ACHN (cell line): ENCODE measurements around the gene IQGAP2.

Experiments used
- DNase-seq: peaks from one replicate; pipeline ENCODE4 v3.0.0-alpha.2; 2015
- in situ Hi-C: cut with HindIII; loops from 2 replicates; pipeline ENCODE4 v1.10.0; 2017; ENCODE audit warnings: low sequenced_read_pairs, low pct_ligation_motif_present, low pct_unique_long_range_greater_than_20kb

The IQGAP2 gene

DNA sequence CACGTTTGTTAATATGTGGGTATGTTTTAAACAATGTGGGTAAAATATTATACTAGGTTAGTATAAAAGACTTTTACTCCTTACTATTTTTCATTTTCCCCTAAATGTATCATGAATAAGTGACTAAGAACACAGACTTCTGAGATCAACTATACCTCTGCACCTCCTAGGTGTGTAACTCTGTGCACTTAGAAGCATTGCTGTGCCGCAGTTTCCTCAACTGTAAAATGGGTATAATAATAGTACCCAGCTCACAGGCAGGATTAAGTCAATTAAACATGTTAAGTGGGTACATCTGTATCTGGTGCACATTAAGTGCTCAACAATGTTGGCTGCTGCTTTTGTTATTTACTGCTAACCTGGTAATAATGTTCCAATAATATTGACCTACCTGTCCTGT lies 291.2 kb downstream of the IQGAP2 start:
- DNase-seq = no peak
- in situ Hi-C loops = no loop called here

DNA sequence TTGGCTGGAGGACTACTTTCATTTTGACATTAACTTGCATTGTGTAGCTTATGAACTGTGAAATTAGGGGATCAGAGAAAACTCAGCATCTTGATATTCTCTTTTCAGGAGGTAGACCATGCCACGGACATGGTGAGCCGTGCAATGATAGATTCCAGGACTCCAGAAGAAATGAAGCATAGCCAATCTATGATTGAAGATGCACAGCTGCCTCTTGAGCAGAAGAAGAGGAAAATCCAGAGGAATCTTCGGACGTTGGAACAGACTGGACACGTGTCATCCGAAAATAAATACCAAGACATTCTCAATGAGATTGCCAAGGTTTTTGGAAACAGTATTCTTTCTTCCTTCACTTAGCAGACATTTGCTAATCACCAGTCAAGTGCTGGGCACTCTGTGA lies 292.3 kb downstream of the IQGAP2 start:
- in situ Hi-C loops = no loop called here
- DNase-seq = no peak

DNA sequence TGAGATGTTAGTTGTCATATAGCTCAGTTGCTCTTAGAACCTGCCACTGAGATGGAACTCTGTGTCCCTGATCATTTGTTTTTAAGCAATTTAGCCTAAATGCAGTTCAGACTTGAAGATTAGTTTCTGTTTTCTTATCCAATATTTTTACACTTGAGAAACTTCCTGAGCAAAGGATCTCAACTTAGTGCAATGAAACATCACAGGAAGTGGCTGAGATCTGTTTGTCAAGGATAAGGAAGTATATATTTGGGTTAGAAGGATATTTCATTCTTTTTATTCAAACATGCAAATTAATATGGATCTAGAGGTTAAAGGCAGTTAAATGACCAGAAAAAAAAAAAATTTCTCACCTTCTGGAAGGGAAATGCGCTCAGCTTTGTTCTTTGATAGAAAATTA lies 293.2 kb downstream of the IQGAP2 start:
- no peak for DNase-seq
- in situ Hi-C loops = no loop called here

DNA sequence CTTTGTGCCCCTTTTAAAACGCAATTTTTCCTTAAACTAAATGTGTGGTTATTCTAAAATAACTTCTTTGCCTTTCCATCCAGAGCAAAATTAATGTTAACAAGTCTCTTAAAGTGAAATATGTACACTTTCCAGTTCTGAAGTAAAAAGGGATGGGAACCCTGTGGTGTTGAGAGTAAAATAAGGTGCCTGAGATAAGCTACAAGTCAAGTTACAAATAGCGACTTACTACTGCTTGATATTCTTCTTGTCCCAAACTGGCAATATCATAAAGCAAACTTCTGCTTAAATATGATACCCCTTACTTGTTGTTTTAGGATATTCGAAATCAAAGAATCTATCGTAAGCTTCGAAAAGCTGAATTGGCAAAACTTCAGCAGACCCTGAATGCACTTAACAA lies 294.6 kb downstream of the IQGAP2 start:
- in situ Hi-C loops = no loop called here
- DNase-seq = no peak

DNA sequence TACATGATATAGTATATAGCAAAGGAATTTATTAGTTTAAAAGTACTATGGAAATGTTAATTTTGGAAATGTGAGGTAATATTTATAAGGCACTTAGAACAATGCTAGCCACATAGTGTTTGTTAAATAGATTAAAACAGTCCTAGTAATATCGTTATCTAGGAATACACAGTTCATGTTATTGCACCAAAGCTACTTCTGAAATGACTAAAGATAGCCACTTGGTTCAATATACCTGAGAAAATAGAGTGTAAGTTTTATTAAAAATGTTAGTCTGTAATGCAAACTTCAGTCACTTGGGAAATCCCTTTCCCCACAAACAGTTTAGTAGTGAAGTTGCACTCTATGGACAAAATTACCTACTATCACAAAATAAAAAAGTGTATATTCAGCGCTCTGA lies 297.5 kb downstream of the IQGAP2 start:
- in situ Hi-C loops = no loop called here

DNA sequence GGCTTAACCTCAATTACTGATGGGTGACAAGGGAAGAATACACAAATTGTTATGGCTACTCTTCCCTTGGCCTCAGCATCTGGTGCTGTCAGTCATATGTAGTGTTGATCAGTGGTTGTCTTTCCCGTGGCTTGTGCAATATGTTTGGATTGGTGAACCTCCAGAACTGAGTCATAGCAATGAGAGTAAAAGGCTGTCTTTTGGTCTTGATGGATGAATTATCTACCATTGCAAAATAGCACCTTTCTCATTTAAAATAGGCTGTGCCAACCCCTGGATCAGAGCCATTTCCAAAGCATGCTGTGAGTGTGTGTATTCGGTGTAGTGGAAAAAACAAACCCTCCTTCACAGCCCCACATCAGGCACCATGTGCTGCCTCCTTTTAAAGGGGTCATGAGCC lies 298.2 kb downstream of the IQGAP2 start:
- in situ Hi-C loops = no loop called here
- DNase-seq = no peak

More for the DNA sequence above, 297.5 kb downstream of the IQGAP2 start:
- no peak for DNase-seq

DNA sequence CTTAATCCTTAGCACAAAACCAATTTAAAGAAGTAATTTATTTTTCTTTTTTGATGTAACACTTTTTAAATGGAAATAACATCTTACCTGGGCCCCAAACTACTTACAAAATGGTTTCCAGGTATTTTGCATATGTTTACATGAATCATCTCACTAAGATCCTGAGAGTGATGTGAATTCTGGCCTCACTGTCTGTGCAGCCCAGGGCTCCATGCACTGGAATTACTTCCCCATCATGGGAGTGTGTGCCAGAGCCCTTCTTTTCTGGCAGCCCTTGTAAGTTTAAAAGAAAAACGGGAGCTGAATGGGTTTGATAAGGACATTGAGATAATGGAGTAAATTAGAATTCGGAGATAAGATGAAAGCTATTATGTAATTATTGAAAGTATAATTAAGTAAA lies 300.6 kb downstream of the IQGAP2 start:
- no peak for DNase-seq
- in situ Hi-C loops = no loop called here

GRCh38 chr5:76704131-76704663 lies 301.1 kb downstream of the IQGAP2 start:
- in situ Hi-C loops = no loop called here
- DNase-seq = no peak

- in situ Hi-C loops = no loop called here
- DNase-seq = no peak
Observed at GRCh38 chr5:76705574-76705973, 302.5 kb downstream of the IQGAP2 start.

- no peak for DNase-seq
- in situ Hi-C loops = no loop called here
Observed at GRCh38 chr5:76709762-76710161, 306.7 kb downstream of the IQGAP2 start.

DNA sequence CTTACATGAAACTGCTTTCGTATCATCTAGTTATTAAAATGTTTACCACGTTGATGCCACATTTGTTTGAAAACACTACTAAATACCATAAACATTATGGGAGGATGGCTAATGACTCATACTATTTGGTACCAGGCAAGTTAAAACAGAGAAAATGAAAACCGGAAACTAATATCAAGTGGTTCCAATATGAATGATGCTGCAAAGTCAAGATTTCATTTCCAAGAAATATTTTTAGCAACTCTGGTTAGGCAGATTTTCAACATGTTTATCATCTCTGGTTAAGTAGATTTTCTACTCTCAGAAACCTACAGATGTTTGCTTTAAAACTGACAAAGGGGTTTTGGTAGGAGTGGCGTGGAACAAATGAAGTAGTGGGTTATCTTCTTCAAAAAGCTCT lies 307.9 kb downstream of the IQGAP2 start:
- no peak for DNase-seq
- in situ Hi-C loops = no loop called here

- in situ Hi-C loops = no loop called here
- no peak for DNase-seq
Observed at GRCh38 chr5:76714751-76715485, 311.8 kb downstream of the IQGAP2 start.

DNA sequence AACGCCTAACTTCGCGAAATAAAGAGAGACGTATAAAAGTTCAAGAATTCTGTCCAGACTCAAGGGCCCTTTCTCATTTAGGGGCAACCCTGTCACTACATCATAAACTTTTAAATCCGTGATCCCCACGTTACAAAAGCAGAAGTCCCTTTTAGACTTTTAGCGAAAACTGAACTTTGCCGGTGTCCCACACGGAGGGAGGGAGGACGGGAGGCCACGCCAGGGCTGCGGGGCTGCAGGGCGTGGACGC lies 312.3 kb downstream of the IQGAP2 start:
- in situ Hi-C loops = no loop called here
- peak; percentile 5 for DNase-seq

GRCh38 chr5:76715736-76716455 lies 312.8 kb downstream of the IQGAP2 start, which contains the start of gene F2R:
F2R (plus strand) TSS chr5:76716126; CDS start chr5:76716308, 182 bp downstream.
- peak; percentile 17 for DNase-seq
- in situ Hi-C loops = no loop called here

GRCh38 chr5:76716456-76717157 lies 313.5 kb downstream of the IQGAP2 start:
- no peak for DNase-seq
- in situ Hi-C loops = no loop called here

- no peak for DNase-seq
- in situ Hi-C loops = no loop called here
Observed at GRCh38 chr5:76717222-76718083, 314.4 kb downstream of the IQGAP2 start.

- DNase-seq = no peak
- in situ Hi-C loops = no loop called here
Observed at GRCh38 chr5:76718381-76718832, 315.3 kb downstream of the IQGAP2 start.

GRCh38 chr5:76718880-76719279 lies 315.8 kb downstream of the IQGAP2 start:
- in situ Hi-C loops = no loop called here
- DNase-seq = no peak
